C4-2B (cell line): Measurements from ENCODE around the gene HOXB5.

ENCODE experiments used
- CTCF ChIP-seq: fragments of 450-650 bp; conservative IDR thresholded peaks from 2 replicates; pipeline ENCODE4 v1.5.1; 2017; ENCODE audit warnings: mild to moderate bottlenecking
- ZFX ChIP-seq: fragments of 450-650 bp; IDR thresholded peaks from 2 replicates; pipeline ENCODE4 v1.6.1; 2017

DNA sequence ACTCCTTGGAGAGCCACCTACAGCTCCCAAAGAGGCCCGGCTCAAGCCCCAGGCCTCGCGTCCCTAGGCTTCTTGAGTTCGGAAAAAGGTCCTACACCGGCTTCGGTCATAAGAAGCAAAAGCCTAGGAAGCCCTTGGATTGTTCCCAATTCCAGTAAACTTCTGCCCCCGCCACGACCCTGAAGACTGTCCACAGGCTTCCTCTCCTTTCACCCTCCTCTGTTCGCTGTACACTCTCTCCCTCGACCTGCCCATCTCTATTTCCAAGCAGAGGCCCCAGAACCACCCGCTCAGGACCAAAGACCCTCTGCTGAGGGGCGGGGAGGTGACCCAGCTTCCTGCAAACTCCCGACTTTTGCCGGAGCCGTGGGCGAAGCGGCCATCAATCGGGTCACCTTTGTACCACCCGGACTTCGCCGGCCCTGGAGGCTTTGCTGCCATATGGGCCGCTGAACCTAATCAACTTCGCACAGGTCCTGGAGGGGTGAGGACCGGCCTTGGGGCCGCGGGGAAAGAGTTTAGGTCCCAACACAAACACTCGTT, 51.4 kb downstream of the HOXB5 start:
- TF ChIP-seq CTCF (no peak), ZFX (no peak)
